ENCODE measurements around the gene ATP5PO.

DNA sequence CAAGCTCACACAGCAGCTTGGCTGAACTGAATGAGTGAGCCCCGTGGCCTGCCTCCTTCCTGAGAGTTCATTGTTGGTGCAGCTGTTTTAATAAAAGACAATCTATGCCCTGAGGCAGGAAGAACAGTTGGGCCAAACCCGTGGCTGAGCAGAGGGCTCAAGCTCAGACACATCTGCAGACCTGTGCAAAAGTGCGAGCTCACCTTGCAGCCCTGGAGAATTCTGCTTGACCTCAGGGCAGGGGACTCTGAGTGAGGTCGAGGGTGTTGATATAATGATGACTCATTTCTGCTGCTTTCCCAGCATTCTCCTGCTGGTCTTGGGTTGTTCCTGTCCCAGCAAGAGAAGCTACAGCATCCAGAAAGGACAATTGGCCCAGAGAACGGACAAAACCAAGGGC, 61.0 kb downstream of the ATP5PO start:
- TF ChIP-seq CTCF (conservative IDR thresholded peaks at IDR 0.05 in 1 of 2, IDR thresholded peaks at IDR 0.05 in 1 of 2; ENCODE audit: low read depth in 1 of 2, low read length in 2 of 2) (no peak), EZH2 (IDR thresholded peaks at IDR 0.05; ENCODE audit: low read length, missing control alignments) (no peak)

Data from fibroblast of lung (primary cell).